GM12878 (cell line): ENCODE measurements around the gene ACACB.

Source experiments
- CHD2 ChIP-seq: IDR thresholded peaks from 2 replicates; pipeline ENCODE4 v1.6.1; 2011; ENCODE audit warnings: low read depth, low read length, improper control_type of control experiment, borderline replicate concordance
- NBN ChIP-seq: fragments of 450-650 bp; IDR thresholded peaks from 2 replicates; pipeline ENCODE4 v1.6.1; 2016
- TF ChIP-seq, protein P1 (sequence below): IDR thresholded peaks from 2 replicates; pipeline ENCODE4 v1.6.1; 2012; ENCODE audit warnings: low read depth, low read length, improper control_type of control experiment
- TF ChIP-seq, protein P2 (sequence below), 3 experiments: IDR thresholded peaks in 2 of 3; conservative IDR thresholded peaks in 1 of 3; 2 replicates each; pipeline ENCODE4 v1.5.1; 2011; ENCODE audit warnings: low read depth in 3 of 3, low read length in 3 of 3, mild to moderate bottlenecking in 3 of 3, control low read depth in 2 of 3, moderate library complexity in 2 of 3, inconsistent platforms in 1 of 3, mixed read lengths in 1 of 3; ENCODE audit not compliant: control insufficient read depth in 2 of 3, insufficient read depth in 1 of 3; ENCODE audit errors: extremely low read depth in 1 of 3

DNA sequence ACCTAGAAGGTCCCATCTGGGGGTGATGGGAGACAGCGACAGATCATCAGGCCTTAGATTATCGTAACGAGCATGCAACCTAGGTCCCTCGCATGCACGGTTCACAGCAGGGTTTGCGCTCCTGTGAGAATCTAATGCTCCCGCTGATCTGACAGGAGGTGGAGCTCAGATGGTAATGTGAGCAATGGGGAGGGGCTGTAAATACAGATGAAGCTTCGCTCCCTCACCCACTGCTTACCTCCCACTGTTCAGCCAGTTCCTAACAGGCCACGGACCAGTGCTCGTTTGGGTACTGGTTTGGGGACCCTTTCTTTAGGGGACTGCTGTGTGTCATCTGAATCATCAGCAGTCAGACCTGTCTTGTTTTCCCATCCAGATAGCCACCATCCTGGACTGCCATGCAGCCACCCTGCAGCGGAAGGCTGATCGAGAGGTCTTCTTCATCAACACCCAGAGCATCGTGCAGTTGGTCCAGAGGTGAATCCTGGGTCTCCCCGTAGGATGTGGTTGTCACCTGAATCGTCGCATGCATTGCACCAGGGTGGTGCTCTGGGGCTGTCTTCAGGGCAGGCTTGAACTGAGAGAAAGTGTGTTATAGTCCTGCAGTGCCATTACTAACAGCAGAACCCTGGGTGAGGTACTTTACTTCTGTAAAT, 96.2 kb downstream of the ACACB start:
- no peak for TF ChIP-seq NBN
- TF ChIP-seq, protein P1, sequence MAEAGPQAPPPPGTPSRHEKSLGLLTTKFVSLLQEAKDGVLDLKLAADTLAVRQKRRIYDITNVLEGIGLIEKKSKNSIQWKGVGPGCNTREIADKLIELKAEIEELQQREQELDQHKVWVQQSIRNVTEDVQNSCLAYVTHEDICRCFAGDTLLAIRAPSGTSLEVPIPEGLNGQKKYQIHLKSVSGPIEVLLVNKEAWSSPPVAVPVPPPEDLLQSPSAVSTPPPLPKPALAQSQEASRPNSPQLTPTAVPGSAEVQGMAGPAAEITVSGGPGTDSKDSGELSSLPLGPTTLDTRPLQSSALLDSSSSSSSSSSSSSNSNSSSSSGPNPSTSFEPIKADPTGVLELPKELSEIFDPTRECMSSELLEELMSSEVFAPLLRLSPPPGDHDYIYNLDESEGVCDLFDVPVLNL = no peak
- no peak for TF ChIP-seq CHD2
- TF ChIP-seq, protein P2, sequence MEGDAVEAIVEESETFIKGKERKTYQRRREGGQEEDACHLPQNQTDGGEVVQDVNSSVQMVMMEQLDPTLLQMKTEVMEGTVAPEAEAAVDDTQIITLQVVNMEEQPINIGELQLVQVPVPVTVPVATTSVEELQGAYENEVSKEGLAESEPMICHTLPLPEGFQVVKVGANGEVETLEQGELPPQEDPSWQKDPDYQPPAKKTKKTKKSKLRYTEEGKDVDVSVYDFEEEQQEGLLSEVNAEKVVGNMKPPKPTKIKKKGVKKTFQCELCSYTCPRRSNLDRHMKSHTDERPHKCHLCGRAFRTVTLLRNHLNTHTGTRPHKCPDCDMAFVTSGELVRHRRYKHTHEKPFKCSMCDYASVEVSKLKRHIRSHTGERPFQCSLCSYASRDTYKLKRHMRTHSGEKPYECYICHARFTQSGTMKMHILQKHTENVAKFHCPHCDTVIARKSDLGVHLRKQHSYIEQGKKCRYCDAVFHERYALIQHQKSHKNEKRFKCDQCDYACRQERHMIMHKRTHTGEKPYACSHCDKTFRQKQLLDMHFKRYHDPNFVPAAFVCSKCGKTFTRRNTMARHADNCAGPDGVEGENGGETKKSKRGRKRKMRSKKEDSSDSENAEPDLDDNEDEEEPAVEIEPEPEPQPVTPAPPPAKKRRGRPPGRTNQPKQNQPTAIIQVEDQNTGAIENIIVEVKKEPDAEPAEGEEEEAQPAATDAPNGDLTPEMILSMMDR (IDR thresholded peaks at IDR 0.05 in 2 of 3, conservative IDR thresholded peaks at IDR 0.05 in 1 of 3; ENCODE audit: control insufficient read depth in 2 of 3, extremely low read depth in 1 of 3, insufficient read depth in 1 of 3, low read depth in 3 of 3, low read length in 3 of 3) = no peak
